HuH-7 (cell line): ENCODE results near the gene IP6K2.
"Not testable (repeated sequence)": the region's sequence is repeated elsewhere in the genome, so short reads cannot be mapped to it uniquely, and the experiment has no call there.

Experiments
- DNase-seq: peaks from one replicate; pipeline ENCODE4 v3.0.0; 2011; ENCODE audit warnings: low spot score

Gene IP6K2

GRCh38 chr3:48727511-48727910 lies 10.5 kb upstream of the IP6K2 start:
- DNase-seq, result no peak

- DNase-seq, result not testable (repeated sequence)
These were observed 8.3 kb upstream of the IP6K2 start for GRCh38 chr3:48725185-48725855.

- DNase-seq, result no peak
These were observed 6.7 kb upstream of the IP6K2 start for GRCh38 chr3:48723725-48724124.

- not testable (repeated sequence) for DNase-seq
These were observed 6.3 kb upstream of the IP6K2 start for GRCh38 chr3:48723293-48723692.

GRCh38 chr3:48716508-48716981 lies 476 bp downstream of the IP6K2 start:
- DNase-seq, result no peak

- DNase-seq, result no peak
These were observed 1.7 kb downstream of the IP6K2 start for GRCh38 chr3:48715174-48715800.

- no peak for DNase-seq
These were observed 5.3 kb downstream of the IP6K2 start for GRCh38 chr3:48711727-48712126.

GRCh38 chr3:48709051-48709461 lies 8.0 kb downstream of the IP6K2 start:
- no peak for DNase-seq

GRCh38 chr3:48708481-48708889 lies 8.5 kb downstream of the IP6K2 start:
- DNase-seq, result no peak

GRCh38 chr3:48707157-48707556 lies 9.9 kb downstream of the IP6K2 start:
- DNase-seq, result no peak

GRCh38 chr3:48702320-48702920 lies 14.6 kb downstream of the IP6K2 start:
- DNase-seq, result no peak

GRCh38 chr3:48700731-48701405 lies 16.2 kb downstream of the IP6K2 start:
- no peak for DNase-seq

- DNase-seq, result no peak
These were observed 18.1 kb downstream of the IP6K2 start for GRCh38 chr3:48698891-48699290.

GRCh38 chr3:48697952-48698351 lies 19.1 kb downstream of the IP6K2 start:
- DNase-seq, result no peak

- no peak for DNase-seq
These were observed 20.4 kb downstream of the IP6K2 start for GRCh38 chr3:48696601-48697000.

GRCh38 chr3:48696156-48696555 lies 20.9 kb downstream of the IP6K2 start:
- no peak for DNase-seq

GRCh38 chr3:48695393-48695753 lies 21.6 kb downstream of the IP6K2 start:
- DNase-seq, result no peak

- DNase-seq, result no peak
These were observed 22.2 kb downstream of the IP6K2 start for GRCh38 chr3:48694610-48695392.

- no peak for DNase-seq
These were observed 23.2 kb downstream of the IP6K2 start for GRCh38 chr3:48693826-48694225.

- no peak for DNase-seq
These were observed 24.5 kb downstream of the IP6K2 start for GRCh38 chr3:48692551-48692950.

GRCh38 chr3:48690846-48691458 lies 26.1 kb downstream of the IP6K2 start:
- DNase-seq, result no peak

- DNase-seq, result no peak
These were observed 27.6 kb downstream of the IP6K2 start for GRCh38 chr3:48689384-48689783.
